ENCODE measurements around the gene MAP3K2.

Gene MAP3K2

GRCh38 chr2:127347734-127348392 lies 39.9 kb downstream of the MAP3K2 start:
- DNase-seq, result no peak

GRCh38 chr2:127347015-127347414 lies 40.8 kb downstream of the MAP3K2 start:
- DNase-seq, result no peak

- DNase-seq, result no peak
These were observed 44.5 kb downstream of the MAP3K2 start for GRCh38 chr2:127343277-127343676.

- peak; percentile 7 for DNase-seq
These were observed 45.7 kb downstream of the MAP3K2 start for GRCh38 chr2:127342101-127342500.

GRCh38 chr2:127332335-127332734 lies 55.4 kb downstream of the MAP3K2 start:
- DNase-seq, result no peak

- no peak for DNase-seq
These were observed 57.0 kb downstream of the MAP3K2 start for GRCh38 chr2:127330753-127331152.

GRCh38 chr2:127326289-127326945 lies 61.4 kb downstream of the MAP3K2 start:
- peak; percentile 5 for DNase-seq

- peak; percentile 57 for DNase-seq
These were observed 63.1 kb downstream of the MAP3K2 start for GRCh38 chr2:127324635-127325034.

- DNase-seq, result peak; percentile 6
These were observed 66.5 kb downstream of the MAP3K2 start for GRCh38 chr2:127321303-127321702.

GRCh38 chr2:127320586-127321275 lies 67.0 kb downstream of the MAP3K2 start:
- no peak for DNase-seq

- DNase-seq, result peak; percentile 1
These were observed 67.7 kb downstream of the MAP3K2 start for GRCh38 chr2:127320067-127320466.

GRCh38 chr2:127314193-127314988 lies 73.4 kb downstream of the MAP3K2 start:
- no peak for DNase-seq

- no peak for DNase-seq
These were observed 74.4 kb downstream of the MAP3K2 start for GRCh38 chr2:127313406-127313805.

GRCh38 chr2:127310980-127311379 lies 76.8 kb downstream of the MAP3K2 start:
- DNase-seq, result no peak

- DNase-seq, result no peak
These were observed 78.3 kb downstream of the MAP3K2 start for GRCh38 chr2:127309468-127309867.

- DNase-seq, result no peak
These were observed 79.1 kb downstream of the MAP3K2 start for GRCh38 chr2:127308586-127309138.

- DNase-seq, result no peak
These were observed 81.7 kb downstream of the MAP3K2 start for GRCh38 chr2:127305990-127306585.

GRCh38 chr2:127302168-127302567 lies 85.6 kb downstream of the MAP3K2 start:
- DNase-seq, result no peak

GRCh38 chr2:127293748-127294562 lies 93.8 kb downstream of the MAP3K2 start, which contains the start of gene ERCC3:
Gene ERCC3 (minus strand): TSS chr2:127294144. CDS start chr2:127294081, 63 bp downstream.
- peak; percentile 86 for DNase-seq

- peak; percentile 7 for DNase-seq
These were observed 94.4 kb downstream of the MAP3K2 start for GRCh38 chr2:127293386-127293747.

GRCh38 chr2:127288274-127288673 lies 99.5 kb downstream of the MAP3K2 start:
- DNase-seq, result no peak

GRCh38 chr2:127283275-127283674 lies 104.5 kb downstream of the MAP3K2 start:
- no peak for DNase-seq
